PC-9 (cell line): Measurements from ENCODE around the gene MYO16. TPM values are rescaled to one million over a fixed set of nuclear protein-coding genes. Genes with fewer than 3 reads are reported as not detected.

Experiments used
- BruUV-seq: library from RNA; stranded (reverse); fragments of 400-500 nt; replicated peaks from 2 replicates; lab custom pipeline; 2021; lab: Mats Ljungman, UMichigan
- CTCF ChIA-PET: fragments of 300-600 bp; sonication (Branson Sonifier 250); formaldehyde crosslinking; loops from one replicate; lab custom pipeline; 2022; ENCODE audit warnings: antibody characterized with exemption; lab: Charles Lee
- POLR2A ChIA-PET: fragments of 300-600 bp; sonication (Branson Sonifier 250); formaldehyde crosslinking; loops from one replicate; lab custom pipeline; 2022; ENCODE audit warnings: antibody characterized with exemption; ENCODE audit not compliant: unreplicated experiment; lab: Charles Lee
- DNase-seq, 2 experiments: peaks; one replicate each; pipeline versions ENCODE4 v3.0.0 to v3.0.0-alpha.2; 2015 to 2022; ENCODE audit warnings: mixed read lengths in 1 of 2
- H2AFZ ChIP-seq: fragments of 200-600 bp; sonication (generic); 2 replicates; pipeline ENCODE4 v1.8.1; 2017; ENCODE audit warnings: antibody characterized with exemption
- H3F3A ChIP-seq: fragments of 200-600 bp; sonication (generic); 2 replicates; pipeline ENCODE4 v1.8.1; 2017; ENCODE audit warnings: antibody characterized with exemption, mild to moderate bottlenecking, low read depth; ENCODE audit not compliant: insufficient read depth
- H3K27ac ChIP-seq: fragments of 200-600 bp; sonication (generic); 2 replicates; pipeline ENCODE4 v1.6.1; 2016; ENCODE audit warnings: mixed run types
- H3K27me3 ChIP-seq: fragments of 200-600 bp; sonication (generic); 2 replicates; pipeline ENCODE4 v1.6.1; 2016; ENCODE audit warnings: low read depth, mixed run types; ENCODE audit not compliant: insufficient read depth
- H3K36me3 ChIP-seq: fragments of 200-600 bp; sonication (generic); 2 replicates; pipeline ENCODE4 v1.6.1; 2016; ENCODE audit warnings: low read depth, mixed run types
- H3K4me1 ChIP-seq: fragments of 200-600 bp; sonication (generic); replicated peaks from 2 replicates; pipeline ENCODE4 v1.6.1; 2016; ENCODE audit warnings: mixed run types; ENCODE audit not compliant: insufficient read depth
- H3K4me2 ChIP-seq: fragments of 200-600 bp; sonication (generic); 2 replicates; pipeline ENCODE4 v1.6.1; 2017; ENCODE audit warnings: mixed run types
- H3K4me3 ChIP-seq: fragments of 200-600 bp; sonication (generic); 2 replicates; pipeline ENCODE4 v1.6.1; 2016; ENCODE audit warnings: mixed run types
- H3K79me2 ChIP-seq: fragments of 200-600 bp; sonication (generic); 2 replicates; pipeline ENCODE4 v1.6.1; 2017; ENCODE audit warnings: low read depth, mixed run types
- H3K9me2 ChIP-seq: fragments of 200-600 bp; sonication (generic); 2 replicates; pipeline ENCODE4 v1.8.1; 2017; ENCODE audit warnings: mild to moderate bottlenecking; ENCODE audit not compliant: insufficient read depth
- H3K9me3 ChIP-seq: fragments of 200-600 bp; sonication (generic); 2 replicates; pipeline ENCODE4 v1.8.1; 2016; ENCODE audit warnings: low read depth; ENCODE audit not compliant: insufficient read depth
- H4K20me1 ChIP-seq: fragments of 200-600 bp; sonication (generic); 2 replicates; pipeline ENCODE4 v1.8.1; 2017; ENCODE audit not compliant: insufficient read depth
- EZH2 ChIP-seq: fragments of 200-600 bp; sonication (generic); IDR thresholded peaks from 2 replicates; pipeline ENCODE4 v1.8.0; 2017; ENCODE audit warnings: antibody characterized with exemption, low read depth
- intact Hi-C: fragments of 100-400 bp; cut with micrococcal nuclease; formaldehyde crosslinking; loops from one replicate; pipeline ENCODE4 v1.10.0; 2022; ENCODE audit not compliant: unreplicated experiment
- total RNA-seq: library from RNA; stranded (reverse); gene quantifications from 2 replicates; pipeline ENCODE4 v1.2.3, GENCODE V29; 2021
- TF ChIP-seq, protein P1 (sequence below): fragments of 200-600 bp; sonication (generic); conservative IDR thresholded peaks from 2 replicates; pipeline ENCODE4 v1.6.1; 2017; ENCODE audit warnings: mixed run types, antibody characterized with exemption, mild to moderate bottlenecking, moderate library complexity

MYO16 gene
- total RNA-seq, 1 experiment from 2014 or later, result 0.59 TPM

DNA sequence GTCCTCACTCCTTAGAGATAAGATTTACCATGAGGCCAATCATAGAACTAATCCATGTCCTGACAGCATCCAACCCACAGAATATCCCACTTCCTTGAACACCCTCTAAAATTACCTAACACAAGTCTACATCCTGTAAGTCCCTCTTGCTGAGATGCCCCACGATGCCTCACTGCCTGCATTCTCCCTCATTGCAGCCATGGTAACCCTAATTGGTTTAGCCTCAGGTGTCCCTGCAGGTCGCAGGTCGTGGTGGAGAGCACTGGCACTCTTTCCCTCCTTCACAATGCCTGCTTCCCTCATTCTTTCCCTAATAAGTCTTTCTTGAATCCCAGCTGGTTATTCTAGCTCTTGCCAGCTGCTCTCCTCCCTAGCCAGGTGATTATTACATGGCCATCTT is 35.3 kb upstream of the MYO16 start:
- Histone ChIP-seq H3K9me3 (no peaks in the 10 kb centered on the region), H4K20me1 (no peaks in the 10 kb centered on the region; the same call in 1 of the 2 replicates), H3K4me3 (no peak overlapping the region), H3F3A (no peaks in the 10 kb centered on the region), H3K4me1 (no peaks in the 10 kb centered on the region), H3K27me3 (peaks cover 40% of the 10 kb centered on the region), H3K9me2 (no peaks in the 10 kb centered on the region), H2AFZ (no peak overlapping the region), H3K4me2 (no peak overlapping the region), H3K27ac (no peak overlapping the region), H3K79me2 (no peaks in the 10 kb centered on the region), H3K36me3 (no peaks in the 10 kb centered on the region)
- BruUV-seq, result no TSS peak
- CTCF ChIA-PET, result no interaction called here
- POLR2A ChIA-PET, result no interaction called here
- TF ChIP-seq, protein P1, sequence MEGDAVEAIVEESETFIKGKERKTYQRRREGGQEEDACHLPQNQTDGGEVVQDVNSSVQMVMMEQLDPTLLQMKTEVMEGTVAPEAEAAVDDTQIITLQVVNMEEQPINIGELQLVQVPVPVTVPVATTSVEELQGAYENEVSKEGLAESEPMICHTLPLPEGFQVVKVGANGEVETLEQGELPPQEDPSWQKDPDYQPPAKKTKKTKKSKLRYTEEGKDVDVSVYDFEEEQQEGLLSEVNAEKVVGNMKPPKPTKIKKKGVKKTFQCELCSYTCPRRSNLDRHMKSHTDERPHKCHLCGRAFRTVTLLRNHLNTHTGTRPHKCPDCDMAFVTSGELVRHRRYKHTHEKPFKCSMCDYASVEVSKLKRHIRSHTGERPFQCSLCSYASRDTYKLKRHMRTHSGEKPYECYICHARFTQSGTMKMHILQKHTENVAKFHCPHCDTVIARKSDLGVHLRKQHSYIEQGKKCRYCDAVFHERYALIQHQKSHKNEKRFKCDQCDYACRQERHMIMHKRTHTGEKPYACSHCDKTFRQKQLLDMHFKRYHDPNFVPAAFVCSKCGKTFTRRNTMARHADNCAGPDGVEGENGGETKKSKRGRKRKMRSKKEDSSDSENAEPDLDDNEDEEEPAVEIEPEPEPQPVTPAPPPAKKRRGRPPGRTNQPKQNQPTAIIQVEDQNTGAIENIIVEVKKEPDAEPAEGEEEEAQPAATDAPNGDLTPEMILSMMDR, result no peak
- TF ChIP-seq EZH2, result no peak
- no peak for DNase-seq
- intact Hi-C loops, result no loop called here

DNA sequence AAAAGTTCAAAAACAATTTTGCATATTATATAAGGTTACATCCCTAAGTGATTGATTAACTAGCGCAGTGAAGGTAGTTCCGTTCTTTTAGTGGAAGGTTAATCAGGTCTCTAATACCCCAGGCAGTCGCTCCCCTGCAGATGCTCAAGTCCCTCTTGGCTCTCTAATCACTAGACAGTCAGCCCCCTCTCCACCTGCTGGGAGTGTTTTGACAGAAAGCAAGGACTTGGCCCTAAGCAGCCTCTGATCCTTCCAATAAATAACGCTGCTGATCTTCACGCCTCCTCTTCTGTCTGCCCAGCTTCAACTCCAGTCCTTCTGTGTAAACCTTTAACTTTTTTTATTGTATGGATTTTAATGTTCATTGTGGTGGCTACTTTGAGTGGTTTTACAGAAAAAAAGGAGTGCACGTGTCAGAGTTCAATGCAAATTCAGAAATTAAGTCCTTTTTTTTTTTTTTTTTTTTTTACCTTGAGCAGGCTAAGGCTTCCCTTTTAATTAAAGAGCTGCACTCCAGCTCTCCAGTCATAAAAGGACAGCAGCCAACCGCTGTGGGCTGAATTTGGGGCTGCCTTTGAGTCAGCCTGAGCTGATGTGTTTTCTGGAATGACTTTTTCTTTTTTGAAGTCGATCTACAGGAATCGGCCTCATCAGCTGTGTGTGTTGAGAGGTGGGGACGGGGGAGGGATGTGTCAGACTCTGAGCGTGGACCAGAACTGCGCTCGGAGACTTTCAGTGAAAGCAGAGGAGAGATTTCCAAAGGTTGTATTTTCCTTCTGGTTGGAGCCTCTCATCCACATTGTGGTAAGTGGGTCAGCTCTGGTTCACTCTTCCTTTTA is 33.8 kb upstream of the MYO16 start:
- TF ChIP-seq, protein P1, result no peak
- TF ChIP-seq EZH2, result no peak
- Histone ChIP-seq H3K9me2 (no peaks in the 10 kb centered on the region), H3K4me1 (no peaks in the 10 kb centered on the region), H3F3A (no peaks in the 10 kb centered on the region), H3K27me3 (peaks cover 40% of the 10 kb centered on the region), H3K36me3 (no peaks in the 10 kb centered on the region), H2AFZ (no peak overlapping the region), H3K27ac (no peak overlapping the region), H3K4me3 (no peak overlapping the region), H4K20me1 (no peaks in the 10 kb centered on the region; the same call in 1 of the 2 replicates), H3K4me2 (no peak overlapping the region), H3K9me3 (0 out of 2 replicates have a peak, but pooled peaks cover 5% of the 10 kb centered on the region), H3K79me2 (no peaks in the 10 kb centered on the region)
- DNase-seq, result no peak
- ChIA-PET POLR2A (no interaction called here), CTCF (no interaction called here)
- BruUV-seq, result no TSS peak
- intact Hi-C loops, result no loop called here

DNA sequence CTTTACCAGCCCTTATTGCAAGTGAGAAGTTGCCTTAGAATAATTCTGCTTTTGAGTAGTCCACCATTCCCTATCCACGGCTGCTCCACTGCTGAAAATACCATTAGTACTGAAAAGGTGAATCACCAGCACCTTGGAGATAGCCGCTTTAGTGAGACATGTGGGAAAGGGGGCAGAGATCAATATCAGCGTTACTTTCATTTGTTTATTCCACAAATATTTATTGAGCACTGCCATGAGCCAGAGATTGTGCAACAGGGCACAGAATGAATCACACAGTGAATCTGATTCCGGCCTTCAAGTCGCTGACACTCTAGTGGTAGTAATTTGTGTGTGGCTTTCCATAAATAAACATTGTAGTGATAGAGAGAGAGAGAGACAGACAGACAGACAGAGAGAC is 31.5 kb upstream of the MYO16 start:
- no peaks in the 10 kb centered on the region for H3K9me2 ChIP-seq
- no peak overlapping the region for H3K27ac ChIP-seq
- H3F3A ChIP-seq, result no peaks in the 10 kb centered on the region
- H3K4me2 ChIP-seq, result no peak overlapping the region
- H3K4me1 ChIP-seq, result no peaks in the 10 kb centered on the region
- H3K4me3 ChIP-seq, result no peak overlapping the region
- BruUV-seq, result no TSS peak
- H3K36me3 ChIP-seq, result no peaks in the 10 kb centered on the region
- ChIA-PET POLR2A (no interaction called here), CTCF (no interaction called here)
- no peak for DNase-seq
- no peak overlapping the region for H2AFZ ChIP-seq
- peaks cover 38% of the 10 kb centered on the region for H3K27me3 ChIP-seq
- no peaks in the 10 kb centered on the region; the same call in 1 of the 2 replicates for H4K20me1 ChIP-seq
- no peaks in the 10 kb centered on the region for H3K79me2 ChIP-seq
- intact Hi-C loops, result no loop called here
- 0 out of 2 replicates have a peak, but pooled peaks cover 9% of the 10 kb centered on the region for H3K9me3 ChIP-seq
- no peak for TF ChIP-seq EZH2
- TF ChIP-seq, protein P1, result no peak
